ENCODE data around the gene WBP2. TPM values are rescaled to one million over a fixed set of nuclear protein-coding genes. Genes with fewer than 3 reads are reported as not detected.

WBP2 gene
- total and polyA plus RNA-seq, 2 of the 13 experiments (the other 11 are each of a cell fraction or from before 2014, with no cell fraction given): 29.2 to 29.5 TPM

DNA sequence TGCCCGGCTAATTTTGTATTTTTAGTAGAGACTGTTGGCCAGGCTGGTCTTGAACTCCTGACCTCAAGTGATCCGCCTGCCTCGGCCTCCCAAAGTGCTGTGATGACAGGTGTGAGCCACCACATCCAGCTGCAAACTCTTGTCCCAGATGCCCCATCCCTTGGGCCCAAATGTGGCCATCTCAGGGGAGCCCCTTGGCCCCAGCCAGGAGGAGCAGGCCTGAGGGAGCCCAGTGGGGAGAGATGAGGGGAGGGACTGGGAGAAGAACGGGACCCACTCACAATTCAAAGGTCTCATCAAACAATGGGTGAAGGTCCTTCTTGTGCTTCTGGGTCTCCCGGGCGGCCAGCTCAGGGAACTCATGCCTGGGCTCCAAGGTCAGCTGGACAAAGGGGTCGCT lies 25.4 kb downstream of the WBP2 start:
- no peaks in the 10 kb centered on the region for H3K27me3 ChIP-seq (ENCODE audit: control insufficient read depth in 1 of 2, insufficient read depth in 2 of 2, low read length in 2 of 2)
- ChIA-PET POLR2A (interaction anchor here (1.1 to 8.0 kb wide), 7 partner anchors 11 to 56 kb away, joined by 3 to 88 read pairs (median 5); partner anchors contain the start of genes UNC13D and WBP2), CTCF (ENCODE audit: low intra/inter-chr PET ratio, low total read pairs) (interaction anchor here (0.9 kb wide), 1 partner anchor 19 kb away, joined by 3 read pairs; no protein-coding TSS in a partner anchor)
- H2AFZ ChIP-seq (ENCODE audit: low read length): no peak overlapping the region
- peaks cover 22% of the 10 kb centered on the region for H3K4me1 ChIP-seq (ENCODE audit: insufficient read depth, low read length)
- WGBS (ENCODE audit: low lambda C conversion rate): 92% methylated on average over 6 of the region's 7 CpGs
- no peaks in the 10 kb centered on the region for H4K20me1 ChIP-seq (ENCODE audit: insufficient read depth, low read length)
- ATAC-seq (no peak), DNase-seq (ENCODE audit: low spot score) (no peak), FAIRE-seq (no peak)
- no peak overlapping the region for H3K27ac ChIP-seq (ENCODE audit: extremely low read length, insufficient read depth, low read length)
- TF ChIP-seq CHD4 (IDR thresholded peaks at IDR 0.05; ENCODE audit: borderline replicate concordance, low read length): 0 out of 2 replicates have a peak, but pooled peaks have one; percentile 31
- TF ChIP-seq SYNCRIP (IDR thresholded peaks at IDR 0.05; ENCODE audit: insufficient read depth, low read depth, low read length): no peak
- TF ChIP-seq, protein P1, sequence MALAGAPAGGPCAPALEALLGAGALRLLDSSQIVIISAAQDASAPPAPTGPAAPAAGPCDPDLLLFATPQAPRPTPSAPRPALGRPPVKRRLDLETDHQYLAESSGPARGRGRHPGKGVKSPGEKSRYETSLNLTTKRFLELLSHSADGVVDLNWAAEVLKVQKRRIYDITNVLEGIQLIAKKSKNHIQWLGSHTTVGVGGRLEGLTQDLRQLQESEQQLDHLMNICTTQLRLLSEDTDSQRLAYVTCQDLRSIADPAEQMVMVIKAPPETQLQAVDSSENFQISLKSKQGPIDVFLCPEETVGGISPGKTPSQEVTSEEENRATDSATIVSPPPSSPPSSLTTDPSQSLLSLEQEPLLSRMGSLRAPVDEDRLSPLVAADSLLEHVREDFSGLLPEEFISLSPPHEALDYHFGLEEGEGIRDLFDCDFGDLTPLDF (CRISPR knock-in tag; IDR thresholded peaks at IDR 0.05): no peak
- no peak for TF ChIP-seq ZBTB44 (CRISPR knock-in tag; IDR thresholded peaks at IDR 0.05)
- 0 out of 2 replicates have a peak, but pooled peaks have one; percentile 6 for TF ChIP-seq NFKB2 (CRISPR knock-in tag; IDR thresholded peaks at IDR 0.05; ENCODE audit: borderline replicate concordance)
- 0 out of 2 replicates have a peak, but pooled peaks have one; percentile 8 for TF ChIP-seq ZNF501 (CRISPR knock-in tag; IDR thresholded peaks at IDR 0.05)
- TF ChIP-seq ZNF558 (CRISPR knock-in tag; IDR thresholded peaks at IDR 0.05; ENCODE audit: borderline replicate concordance): 0 out of 2 replicates have a peak, but pooled peaks have one; percentile 20
- H3K9ac ChIP-seq (ENCODE audit: insufficient read depth, low read depth, low read length): no peak overlapping the region
- H3K36me3 ChIP-seq (replicated peaks in 1 of 2; ENCODE audit: control insufficient read depth in 1 of 2, insufficient read depth in 2 of 2, low read length in 2 of 2): peaks cover 16 to 34% of the 10 kb centered on the region in 2 experiments; a peak in 4 of 5 replicates
- no TSS peak for BruUV-seq (replicated peaks)
- intact Hi-C loops (cut with micrococcal nuclease; ENCODE audit: unreplicated experiment) (loop anchor here (5.0 kb wide), 1 partner anchor 52 kb away; a partner anchor contains a TSS), in situ Hi-C loops (cut with HindIII; ENCODE audit: extremely low pct_ligation_motif_present, low pct_unique_long_range_greater_than_20kb) (no loop called here)
- H3K9me3 ChIP-seq (ENCODE audit: low read length): no peaks in the 10 kb centered on the region
- H3K4me3 ChIP-seq (replicated peaks in 1 of 3; ENCODE audit: insufficient read depth in 1 of 3, low read depth in 2 of 3, low read length in 3 of 3): no peak overlapping the region
- H3K4me2 ChIP-seq (ENCODE audit: low read depth, low read length): no peak overlapping the region
- H3K79me2 ChIP-seq (ENCODE audit: insufficient read depth, low read length): no peaks in the 10 kb centered on the region

Measured in HepG2 (cell line).